ENCODE measurements around the gene TRIM15.
"Not testable (repeated sequence)": the region's sequence is repeated elsewhere in the genome, so short reads cannot be mapped to it uniquely, and the experiment has no call there.

Gene TRIM15

GRCh38 chr6:30163090-30163917 lies at the start of gene TRIM15:
Gene TRIM15 (plus strand): TSS chr6:30163546. CDS start chr6:30163685, 139 bp downstream.
- no peak for DNase-seq

GRCh38 chr6:30113841-30114240 lies 49.5 kb upstream of the TRIM15 start:
- no peak for DNase-seq

GRCh38 chr6:30116724-30117123 lies 46.6 kb upstream of the TRIM15 start:
- DNase-seq = no peak

- not testable (repeated sequence) for DNase-seq
Measured at GRCh38 chr6:30118691-30119090, 44.7 kb upstream of the TRIM15 start.

GRCh38 chr6:30121446-30122366 lies 41.6 kb upstream of the TRIM15 start:
- no peak for DNase-seq

- no peak for DNase-seq
Measured at GRCh38 chr6:30122515-30122914, 40.8 kb upstream of the TRIM15 start.

GRCh38 chr6:30127238-30128093 lies 35.9 kb upstream of the TRIM15 start:
- DNase-seq = no peak

- DNase-seq = no peak
Measured at GRCh38 chr6:30129265-30130178, 33.8 kb upstream of the TRIM15 start.

- no peak for DNase-seq
Measured at GRCh38 chr6:30130179-30130679, 33.1 kb upstream of the TRIM15 start.

GRCh38 chr6:30130887-30131862 lies 32.2 kb upstream of the TRIM15 start:
- DNase-seq = peak; percentile 75

GRCh38 chr6:30131947-30132497 lies 31.3 kb upstream of the TRIM15 start:
- DNase-seq = no peak

- no peak for DNase-seq
Measured at GRCh38 chr6:30135147-30135546, 28.2 kb upstream of the TRIM15 start.

GRCh38 chr6:30135757-30136156 lies 27.6 kb upstream of the TRIM15 start, which contains the start of gene TRIM40:
Gene TRIM40 (plus strand): TSS chr6:30136140. CDS start chr6:30137037, 897 bp downstream.
- no peak for DNase-seq

GRCh38 chr6:30136570-30137286 lies 26.6 kb upstream of the TRIM15 start:
- no peak for DNase-seq

GRCh38 chr6:30140240-30140639 lies 23.1 kb upstream of the TRIM15 start:
- not testable (repeated sequence) for DNase-seq

GRCh38 chr6:30142665-30143064 lies 20.7 kb upstream of the TRIM15 start:
- DNase-seq = no peak

- no peak for DNase-seq
Measured at GRCh38 chr6:30143780-30144179, 19.6 kb upstream of the TRIM15 start.

GRCh38 chr6:30144811-30145210 lies 18.5 kb upstream of the TRIM15 start:
- no peak for DNase-seq

- DNase-seq = no peak
Measured at GRCh38 chr6:30145818-30146217, 17.5 kb upstream of the TRIM15 start.

All from CD4-positive, alpha-beta T cell treated with Interferon gamma for 1 hour (primary cell).